GM21825 (cell line): Measurements from ENCODE around the gene MYO1C.
"Not testable (repeated sequence)": the region's sequence is repeated elsewhere in the genome, so short reads cannot be mapped to it uniquely, and the experiment has no call there.

Experiments used
- ATAC-seq: cut with Tn5 transposase; IDR thresholded peaks from one replicate; pipeline ENCODE4 v1.9.1; 2021; ENCODE audit warnings: mild to moderate bottlenecking, moderate library complexity; ENCODE audit not compliant: unreplicated experiment

The MYO1C gene

GRCh38 chr17:1434150-1434549 is 58.3 kb downstream of the MYO1C start:
- ATAC-seq: no peak

DNA sequence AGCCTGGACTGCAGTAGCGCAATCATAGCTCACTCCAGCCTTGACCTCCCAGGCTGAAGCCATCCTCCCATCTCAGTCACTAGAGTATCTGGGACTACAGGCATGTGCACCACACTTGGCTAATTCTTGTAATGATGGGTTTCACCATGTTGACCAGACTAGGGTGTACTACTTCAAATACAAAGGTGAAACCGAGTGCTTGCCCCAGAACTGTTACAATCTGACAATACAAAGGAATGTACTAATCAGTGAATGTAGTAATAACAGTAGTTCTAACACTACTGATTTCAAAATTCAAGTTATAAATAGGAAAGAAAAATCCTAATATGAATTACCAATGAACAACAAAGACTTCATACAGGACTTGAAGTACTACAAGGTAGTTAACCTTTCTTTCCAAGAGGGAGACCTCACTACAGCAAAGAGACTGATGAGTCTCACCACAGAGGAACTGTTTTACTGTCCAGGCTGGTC is 60.8 kb downstream of the MYO1C start:
- no peak for ATAC-seq

GRCh38 chr17:1423456-1424135 is 68.9 kb downstream of the MYO1C start:
- ATAC-seq: no peak

DNA sequence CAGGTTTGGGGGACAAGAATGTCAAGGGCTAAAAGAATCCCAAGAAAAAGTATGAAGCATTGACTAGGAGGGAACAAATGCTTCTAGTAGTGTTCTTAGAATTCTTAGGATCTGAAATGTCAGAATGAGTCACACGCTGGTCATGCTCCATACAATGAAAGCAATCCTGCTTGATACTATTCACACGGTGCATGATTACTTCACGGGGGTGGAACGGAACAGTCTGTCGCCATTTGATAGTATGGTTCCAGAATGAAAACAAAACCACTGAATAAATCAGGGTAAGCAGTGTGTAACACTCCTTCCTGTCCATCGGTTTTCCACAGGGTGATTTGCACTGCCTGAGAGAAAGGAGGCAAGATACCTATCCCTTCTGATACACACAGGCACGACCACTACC is 69.6 kb downstream of the MYO1C start:
- no peak for ATAC-seq

GRCh38 chr17:1421470-1421869 is 71.0 kb downstream of the MYO1C start:
- no peak for ATAC-seq

GRCh38 chr17:1420981-1421380 is 71.5 kb downstream of the MYO1C start:
- ATAC-seq: no peak

GRCh38 chr17:1420163-1420562 is 72.3 kb downstream of the MYO1C start:
- no peak for ATAC-seq

- ATAC-seq: not testable (repeated sequence)
Observed at GRCh38 chr17:1418476-1418875, 74.0 kb downstream of the MYO1C start.

DNA sequence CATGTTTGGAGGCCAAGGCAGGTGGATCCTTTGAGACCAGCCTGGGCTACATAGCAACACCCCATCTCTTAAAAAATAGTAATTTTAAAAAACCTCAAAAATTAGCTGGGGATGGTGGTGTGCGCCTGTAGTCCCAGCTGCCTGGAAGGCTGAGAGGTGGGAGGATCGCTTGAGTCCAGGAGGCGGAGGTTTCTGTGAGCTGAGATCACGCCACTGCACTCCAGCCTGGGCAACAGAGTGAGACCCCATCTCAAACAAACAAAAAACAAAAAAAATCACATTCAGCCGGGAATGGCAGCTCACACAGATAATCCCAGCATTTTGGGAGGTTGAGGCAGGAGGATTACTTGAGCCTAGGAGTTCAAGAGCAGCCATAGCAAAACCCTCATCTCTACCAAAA is 76.1 kb downstream of the MYO1C start:
- ATAC-seq: no peak

DNA sequence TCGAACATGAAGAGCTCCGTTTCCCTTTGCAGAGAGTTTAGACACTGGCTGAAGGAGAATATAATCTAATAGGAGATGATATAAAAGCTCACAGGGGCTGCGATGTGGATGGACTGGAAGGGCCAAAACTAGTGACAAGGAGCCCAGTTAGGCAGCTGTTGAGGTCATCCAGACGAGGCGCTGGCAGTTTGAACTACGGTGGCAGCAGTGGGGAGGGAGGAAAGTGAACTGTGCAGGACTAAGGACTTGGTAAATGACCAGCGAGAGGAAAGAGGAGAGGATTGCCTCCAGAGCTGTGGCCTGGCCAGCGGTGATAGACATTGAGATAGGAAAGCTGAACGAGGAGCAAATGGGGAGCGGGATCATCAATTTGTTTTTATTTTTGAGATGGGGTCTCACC is 77.9 kb downstream of the MYO1C start:
- ATAC-seq: no peak
